SK-N-SH treated with all-trans-retinoic acid at 6 μM for 48 hours (cell line): ENCODE data around the gene ANKRD45.

Experiments used
- ESRRG ChIP-seq: fragments of 250-450 bp; sonication (Bioruptor Pico); IDR thresholded peaks from 2 replicates; pipeline ENCODE4 v1.6.1; 2021; ENCODE audit warnings: mild to moderate bottlenecking
- OSR1 ChIP-seq: fragments of 250-450 bp; sonication (Bioruptor Pico); IDR thresholded peaks from 2 replicates; pipeline ENCODE4 v1.8.0; 2022; ENCODE audit warnings: moderate library complexity, mild to moderate bottlenecking, inconsistent platforms
- ZNF70 ChIP-seq: fragments of 450-650 bp; formaldehyde crosslinking; IDR thresholded peaks from 2 replicates; pipeline ENCODE4 v1.5.0; 2020; ENCODE audit warnings: mild to moderate bottlenecking, moderate library complexity

DNA sequence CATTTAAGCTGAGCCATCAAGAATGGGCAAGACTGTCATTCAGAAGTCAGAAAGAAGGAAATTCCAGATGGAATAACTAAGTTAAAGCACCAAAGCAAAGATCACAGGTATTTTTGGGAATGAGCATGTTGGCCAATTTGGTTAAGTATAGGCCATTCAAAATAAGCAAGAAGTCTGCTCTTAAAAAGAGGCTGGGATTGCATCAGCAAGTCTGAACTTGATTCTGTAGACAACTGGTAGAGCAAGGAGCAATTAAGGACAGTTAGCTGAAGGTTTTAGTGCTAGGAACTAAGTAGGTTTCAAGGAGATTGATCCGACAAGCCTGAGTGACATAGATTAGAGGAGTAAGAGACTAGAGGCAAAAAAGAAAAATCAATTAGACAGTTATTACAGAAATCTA is 8.4 kb downstream of the ANKRD45 start:
- TF ChIP-seq OSR1 (CRISPR knock-in tag) (no peak), ESRRG (CRISPR knock-in tag) (no peak), ZNF70 (CRISPR knock-in tag) (no peak)
